Glutamatergic neuron (in vitro differentiated cells): Measurements from ENCODE around the gene GLUD1. TPM values are rescaled to one million over a fixed set of nuclear protein-coding genes. Genes with fewer than 3 reads are reported as not detected.
A peak's percentile ranks its signal among the peaks of the same experiment; 100 is the strongest.

Experiments
- DNase-seq: peaks from one replicate; pipeline ENCODE4 v3.0.0; 2022
- H3K27ac Mint-ChIP-seq: one replicate; pipeline ENCODE4 v1.8.0; 2020; ENCODE audit warnings: mild to moderate bottlenecking, mixed read lengths, inconsistent platforms; ENCODE audit not compliant: unreplicated experiment
- H3K27me3 Mint-ChIP-seq: one replicate; pipeline ENCODE4 v1.8.0; 2020; ENCODE audit warnings: mild to moderate bottlenecking, moderate library complexity, mixed read lengths, inconsistent platforms; ENCODE audit not compliant: unreplicated experiment
- H3K36me3 Mint-ChIP-seq: one replicate; pipeline ENCODE4 v1.8.0; 2020; ENCODE audit warnings: mild to moderate bottlenecking, mixed read lengths, inconsistent platforms; ENCODE audit not compliant: unreplicated experiment
- H3K4me1 Mint-ChIP-seq: one replicate; pipeline ENCODE4 v1.8.0; 2020; ENCODE audit warnings: mild to moderate bottlenecking, low read depth, mixed read lengths, inconsistent platforms; ENCODE audit not compliant: unreplicated experiment
- H3K4me3 Mint-ChIP-seq: one replicate; pipeline ENCODE4 v1.8.0; 2020; ENCODE audit warnings: mild to moderate bottlenecking, mixed read lengths, inconsistent platforms; ENCODE audit not compliant: unreplicated experiment
- H3K9me3 Mint-ChIP-seq: one replicate; pipeline ENCODE4 v1.8.0; 2020; ENCODE audit warnings: mild to moderate bottlenecking, moderate library complexity, mixed read lengths, inconsistent platforms; ENCODE audit not compliant: unreplicated experiment
- total RNA-seq: library from RNA; stranded (reverse); fragmentation: NEBNext Ultra II Directional; extraction: Animal tissue kit (Norgen Biotek cat#: 25700); gene quantifications from one replicate; pipeline ENCODE4 v1.2.1, GENCODE V29; 2021; ENCODE audit not compliant: unreplicated experiment
- TF ChIP-seq, protein P1 (sequence below): fragments of 200-600 bp; sonication (generic); IDR thresholded peaks from one replicate; pipeline ENCODE4 v1.5.0; 2021; ENCODE audit not compliant: partially characterized antibody, unreplicated experiment

Gene GLUD1
- total RNA-seq, 1 donor from 2014 or later: 73.1 TPM

DNA sequence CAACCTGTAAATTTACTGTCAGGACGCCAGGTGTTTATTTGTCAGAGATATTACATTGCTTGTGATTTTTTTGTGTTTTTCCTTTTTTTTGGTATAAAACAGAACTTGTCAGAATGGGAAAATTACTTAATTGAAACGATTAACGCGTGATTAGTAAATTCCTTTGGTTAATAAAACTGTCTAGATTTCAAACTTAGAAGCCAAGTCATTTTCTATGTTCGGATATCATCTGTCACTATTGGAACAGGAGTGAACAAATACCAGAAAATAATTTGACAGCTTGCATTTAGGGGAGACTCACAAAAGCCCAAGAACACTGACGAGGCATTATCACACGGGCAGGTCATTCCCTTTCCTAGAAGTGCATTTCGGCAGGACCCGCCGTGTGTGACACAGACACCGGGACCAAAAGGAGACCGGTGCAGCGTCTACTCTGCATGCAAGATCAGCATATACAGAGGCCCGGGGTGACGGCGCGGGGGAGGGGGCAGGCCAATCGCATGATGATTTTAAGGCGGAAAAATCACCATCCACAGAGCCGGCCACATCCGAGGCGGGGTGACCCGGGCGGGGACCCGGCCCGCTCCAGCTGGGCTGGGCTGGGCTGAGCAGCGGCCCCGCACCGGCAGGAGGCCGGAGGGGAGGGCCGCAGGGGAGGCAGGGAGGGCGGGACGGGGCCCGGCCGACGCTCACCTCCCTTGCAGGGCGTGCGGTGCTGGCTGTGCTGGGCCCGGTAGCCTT lies 841 bp downstream of the GLUD1 start:
- TF ChIP-seq, protein P1, sequence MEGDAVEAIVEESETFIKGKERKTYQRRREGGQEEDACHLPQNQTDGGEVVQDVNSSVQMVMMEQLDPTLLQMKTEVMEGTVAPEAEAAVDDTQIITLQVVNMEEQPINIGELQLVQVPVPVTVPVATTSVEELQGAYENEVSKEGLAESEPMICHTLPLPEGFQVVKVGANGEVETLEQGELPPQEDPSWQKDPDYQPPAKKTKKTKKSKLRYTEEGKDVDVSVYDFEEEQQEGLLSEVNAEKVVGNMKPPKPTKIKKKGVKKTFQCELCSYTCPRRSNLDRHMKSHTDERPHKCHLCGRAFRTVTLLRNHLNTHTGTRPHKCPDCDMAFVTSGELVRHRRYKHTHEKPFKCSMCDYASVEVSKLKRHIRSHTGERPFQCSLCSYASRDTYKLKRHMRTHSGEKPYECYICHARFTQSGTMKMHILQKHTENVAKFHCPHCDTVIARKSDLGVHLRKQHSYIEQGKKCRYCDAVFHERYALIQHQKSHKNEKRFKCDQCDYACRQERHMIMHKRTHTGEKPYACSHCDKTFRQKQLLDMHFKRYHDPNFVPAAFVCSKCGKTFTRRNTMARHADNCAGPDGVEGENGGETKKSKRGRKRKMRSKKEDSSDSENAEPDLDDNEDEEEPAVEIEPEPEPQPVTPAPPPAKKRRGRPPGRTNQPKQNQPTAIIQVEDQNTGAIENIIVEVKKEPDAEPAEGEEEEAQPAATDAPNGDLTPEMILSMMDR: no peak
- Mint-ChIP-seq H3K4me3 (peak overlapping the region; percentile 90), H3K4me1 (peaks cover 17% of the 10 kb centered on the region), H3K27ac (peak overlapping the region; percentile 83), H3K27me3 (peaks cover 8% of the 10 kb centered on the region), H3K9me3 (peaks cover 3% of the 10 kb centered on the region), H3K36me3 (no peaks in the 10 kb centered on the region)
- DNase-seq: peak; percentile 85

DNA sequence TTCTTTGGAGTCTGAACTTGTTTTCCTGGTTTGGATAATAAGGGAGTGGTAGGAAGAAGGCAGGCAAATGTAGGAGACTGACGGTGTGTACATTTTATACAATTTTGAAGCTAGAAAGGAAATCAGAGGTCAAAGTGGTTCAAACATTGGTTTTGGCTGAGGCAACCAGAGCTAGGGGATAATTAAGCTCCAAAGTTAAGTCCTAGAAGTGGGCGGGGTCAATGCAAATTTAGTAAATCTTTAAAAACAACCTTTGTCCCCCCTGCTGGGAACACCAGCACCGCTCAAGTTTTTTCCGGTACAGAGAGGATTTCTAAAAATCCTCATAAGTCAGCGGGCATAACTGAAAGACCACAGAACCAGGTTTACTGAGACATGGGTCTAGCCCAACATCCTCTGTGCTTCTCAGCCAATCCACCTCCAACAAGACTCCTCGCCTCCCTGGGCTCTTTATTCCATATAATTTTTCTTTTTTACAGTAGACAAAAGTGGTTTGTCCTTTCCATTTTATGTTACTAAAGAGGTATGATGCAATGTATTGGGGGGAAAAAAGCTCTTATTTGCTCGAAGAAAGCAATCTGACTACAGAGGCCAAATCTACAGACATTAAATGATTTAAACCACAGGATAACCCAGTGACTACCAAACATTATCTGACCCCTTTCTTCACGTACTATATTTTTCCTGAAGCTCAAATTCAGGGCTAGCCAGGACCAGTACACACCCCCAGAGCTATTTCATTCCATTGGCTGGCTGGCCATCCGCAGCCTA lies 1.6 kb downstream of the GLUD1 start:
- TF ChIP-seq, protein P1: no peak
- peaks cover 17% of the 10 kb centered on the region for H3K4me1 Mint-ChIP-seq
- H3K27ac Mint-ChIP-seq: peak overlapping the region; percentile 83
- no peaks in the 10 kb centered on the region for H3K36me3 Mint-ChIP-seq
- H3K9me3 Mint-ChIP-seq: peaks cover 3% of the 10 kb centered on the region
- peaks cover 8% of the 10 kb centered on the region for H3K27me3 Mint-ChIP-seq
- peak overlapping the region; percentile 85 for H3K4me3 Mint-ChIP-seq
- no peak for DNase-seq

DNA sequence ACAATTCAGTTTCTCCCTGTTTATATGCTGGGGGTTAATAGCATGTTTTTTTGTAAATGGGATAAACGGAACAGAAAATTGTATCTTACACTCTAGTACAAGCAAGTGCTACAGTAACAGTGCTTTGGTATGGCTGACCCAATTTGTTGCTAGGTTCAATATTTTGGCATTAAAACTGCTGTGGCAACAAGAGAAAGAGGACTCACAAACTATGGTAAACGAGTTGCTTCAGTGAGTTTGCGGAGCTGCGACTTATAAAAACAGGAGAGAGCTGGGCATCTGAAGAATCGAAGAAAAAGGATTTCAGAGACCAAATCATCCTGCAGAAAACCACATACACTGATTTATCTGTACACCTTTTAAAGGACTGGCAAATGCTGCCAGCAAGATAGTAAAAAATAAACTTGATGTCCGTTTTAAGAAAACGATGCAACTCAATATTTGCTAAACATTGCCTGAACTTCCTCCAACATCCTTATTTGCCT lies 2.2 kb downstream of the GLUD1 start:
- Mint-ChIP-seq H3K27ac (peak overlapping the region; percentile 7), H3K4me1 (peaks cover 17% of the 10 kb centered on the region), H3K27me3 (peaks cover 8% of the 10 kb centered on the region), H3K4me3 (peak overlapping the region; percentile 85), H3K9me3 (peaks cover 3% of the 10 kb centered on the region), H3K36me3 (no peaks in the 10 kb centered on the region)
- TF ChIP-seq, protein P1: no peak
- no peak for DNase-seq

DNA sequence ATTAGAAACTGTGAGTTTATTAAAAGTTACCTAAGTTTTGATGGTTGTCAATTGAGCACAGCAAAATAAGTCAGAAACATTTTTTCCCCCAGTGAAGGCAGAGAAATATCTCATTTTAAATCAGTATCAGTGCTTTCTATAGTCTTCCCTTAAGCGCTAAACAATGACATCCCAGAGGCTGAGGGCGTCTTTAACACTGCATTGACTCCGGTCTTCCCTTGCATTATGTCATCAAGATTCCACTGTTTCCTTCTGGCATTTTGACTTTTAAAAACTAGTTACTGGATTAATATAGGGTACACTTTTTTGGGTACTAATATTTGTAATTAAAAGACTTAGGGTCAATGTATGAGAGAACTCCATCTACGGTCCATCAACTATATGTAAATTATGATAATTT lies 3.9 kb downstream of the GLUD1 start:
- peaks cover 20% of the 10 kb centered on the region for H3K4me1 Mint-ChIP-seq
- H3K27me3 Mint-ChIP-seq: peaks cover 6% of the 10 kb centered on the region
- H3K36me3 Mint-ChIP-seq: no peaks in the 10 kb centered on the region
- TF ChIP-seq, protein P1: no peak
- H3K9me3 Mint-ChIP-seq: peaks cover 3% of the 10 kb centered on the region
- no peak overlapping the region for H3K4me3 Mint-ChIP-seq
- DNase-seq: no peak
- no peak overlapping the region for H3K27ac Mint-ChIP-seq

DNA sequence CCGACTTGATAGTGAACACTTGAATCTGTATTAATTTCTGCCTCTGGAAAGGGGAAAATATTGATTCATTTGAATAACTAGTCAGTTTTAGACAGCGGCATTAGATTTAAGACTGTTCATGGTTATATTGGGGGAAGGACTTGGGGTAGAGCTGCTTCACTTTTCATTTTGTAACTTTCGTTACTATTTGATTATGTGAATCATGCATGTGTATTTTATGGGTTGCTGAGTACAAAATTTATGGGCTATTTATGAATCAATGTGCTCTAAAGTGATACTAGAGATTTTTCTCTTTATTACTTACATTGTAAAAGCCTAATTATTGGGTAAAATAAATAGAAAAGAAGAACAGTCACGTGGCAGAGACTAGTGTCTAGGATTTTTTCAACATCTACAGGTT lies 4.9 kb downstream of the GLUD1 start:
- H3K27me3 Mint-ChIP-seq: peaks cover 4% of the 10 kb centered on the region
- H3K4me1 Mint-ChIP-seq: peaks cover 18% of the 10 kb centered on the region
- H3K4me3 Mint-ChIP-seq: no peak overlapping the region
- no peak overlapping the region for H3K27ac Mint-ChIP-seq
- H3K36me3 Mint-ChIP-seq: no peaks in the 10 kb centered on the region
- TF ChIP-seq, protein P1: no peak
- no peak for DNase-seq
- peaks cover 3% of the 10 kb centered on the region for H3K9me3 Mint-ChIP-seq
